OCI-LY7 (cell line): ENCODE results near the gene SCPEP1. TPM values are rescaled to one million over a fixed set of nuclear protein-coding genes. Genes with fewer than 3 reads are reported as not detected.

ENCODE experiments used
- BruUV-seq: library from RNA; stranded (reverse); fragments of 400-500 nt; replicated peaks from 2 replicates; lab custom pipeline; 2021; lab: Mats Ljungman, UMichigan
- CTCF ChIA-PET: fragments of 300-600 bp; sonication (Branson Sonifier 250); formaldehyde crosslinking; loops from one replicate; lab custom pipeline; 2022; ENCODE audit warnings: antibody characterized with exemption; ENCODE audit not compliant: unreplicated experiment; lab: Charles Lee
- POLR2A ChIA-PET: fragments of 300-600 bp; sonication (Branson Sonifier 250); formaldehyde crosslinking; loops from one replicate; lab custom pipeline; 2022; ENCODE audit warnings: antibody characterized with exemption; lab: Charles Lee
- DNase-seq: peaks from one replicate; pipeline ENCODE4 v3.0.0-alpha.2; 2015; ENCODE audit warnings: low spot score
- H2AFZ ChIP-seq: fragments of 200-600 bp; sonication (generic), shearing (Covaris generic); 2 replicates; pipeline ENCODE4 v1.6.1; 2014; ENCODE audit warnings: mild to moderate bottlenecking, antibody characterized with exemption, low read length, moderate library complexity
- H3K27ac ChIP-seq: fragments of 200-600 bp; sonication (generic); 2 replicates; pipeline ENCODE4 v1.5.1; 2014; ENCODE audit warnings: mixed run types, low read depth, mild to moderate bottlenecking, moderate library complexity, low read length, inconsistent platforms; ENCODE audit not compliant: poor library complexity, severe bottlenecking
- H3K36me3 ChIP-seq: fragments of 200-600 bp; sonication (generic); 2 replicates; pipeline ENCODE4 v1.6.1; 2014; ENCODE audit warnings: mild to moderate bottlenecking, antibody characterized with exemption, low read length, moderate library complexity, mixed read lengths; ENCODE audit not compliant: insufficient read depth
- H3K4me1 ChIP-seq: fragments of 200-600 bp; sonication (generic); 2 replicates; pipeline ENCODE4 v1.5.1; 2014; ENCODE audit warnings: mild to moderate bottlenecking, low read length; ENCODE audit not compliant: insufficient read depth, poor library complexity, severe bottlenecking
- H3K4me2 ChIP-seq: fragments of 200-600 bp; sonication (generic); 2 replicates; pipeline ENCODE4 v1.6.1; 2014; ENCODE audit warnings: mild to moderate bottlenecking, low read length
- H3K4me3 ChIP-seq: fragments of 200-600 bp; sonication (generic); 2 replicates; pipeline ENCODE4 v1.5.1; 2014; ENCODE audit warnings: mild to moderate bottlenecking, low read depth, low read length; ENCODE audit not compliant: poor library complexity, severe bottlenecking
- H3K79me2 ChIP-seq: fragments of 200-600 bp; sonication (generic); 2 replicates; pipeline ENCODE4 v1.6.1; 2016; ENCODE audit warnings: low read depth, mild to moderate bottlenecking, low read length, moderate library complexity, mixed read lengths; ENCODE audit not compliant: insufficient read depth
- H3K9me2 ChIP-seq: fragments of 200-600 bp; sonication (generic); 2 replicates; pipeline ENCODE4 v1.6.1; 2016; ENCODE audit warnings: mild to moderate bottlenecking, low read length, mixed read lengths; ENCODE audit not compliant: insufficient read depth
- H3K9me3 ChIP-seq: fragments of 200-600 bp; sonication (generic); 2 replicates; pipeline ENCODE4 v1.6.1; 2014; ENCODE audit warnings: mild to moderate bottlenecking, mixed run types, low read length, mixed read lengths
- H4K20me1 ChIP-seq: fragments of 200-600 bp; sonication (generic); 2 replicates; pipeline ENCODE4 v1.6.1; 2014; ENCODE audit warnings: mild to moderate bottlenecking, antibody characterized with exemption, low read length, moderate library complexity, mixed read lengths; ENCODE audit not compliant: insufficient read depth
- CTCF ChIP-seq: fragments of 200-600 bp; sonication (generic); conservative IDR thresholded peaks from 2 replicates; pipeline ENCODE4 v1.5.1; 2014; ENCODE audit warnings: mild to moderate bottlenecking, antibody characterized with exemption, low read length, moderate library complexity, mixed read lengths
- EZH2phosphoT487 ChIP-seq: fragments of 200-600 bp; sonication (generic); IDR thresholded peaks from 2 replicates; pipeline ENCODE4 v1.6.1; 2018; ENCODE audit warnings: low read depth, borderline replicate concordance, mild to moderate bottlenecking, mixed run types, antibody characterized with exemption, low read length, moderate library complexity, mixed read lengths
- intact Hi-C: fragments of 100-400 bp; cut with micrococcal nuclease; formaldehyde crosslinking; loops from one replicate; pipeline ENCODE4 v1.10.0; 2022; ENCODE audit not compliant: unreplicated experiment
- total RNA-seq, 2 experiments: library from RNA; depleted of rRNA in 1 of 2; stranded (reverse); fragments of >200 nt in 1 of 2; shearing (Covaris generic) in 1 of 2; gene quantifications; 2 replicates each; pipeline ENCODE4 v1.2.3, GENCODE V29; 2014 to 2022

SCPEP1 gene
- total RNA-seq, 2 experiments from 2014 or later = 43.0 to 48.2 TPM

DNA sequence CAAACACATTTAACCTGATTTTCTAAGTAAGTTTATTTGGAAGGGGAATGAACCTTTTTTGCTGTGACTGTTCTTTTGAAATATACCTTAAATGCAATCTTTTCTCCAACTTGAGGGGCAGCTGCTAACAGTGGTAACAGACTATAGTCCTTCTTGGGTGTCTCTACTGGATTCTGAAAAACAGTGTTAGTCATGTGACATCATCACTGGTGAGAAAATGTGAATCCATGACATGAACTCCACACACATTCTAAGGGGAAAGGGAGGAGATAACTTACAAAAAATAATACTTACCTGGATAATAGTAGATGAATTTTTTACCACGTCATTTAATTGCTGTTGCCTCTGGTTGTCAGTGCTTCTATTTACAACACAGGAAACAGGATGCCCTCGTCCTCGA, 28.3 kb upstream of the SCPEP1 start:
- TF ChIP-seq CTCF = no peak
- TF ChIP-seq EZH2phosphoT487 = no peak
- H3K27ac ChIP-seq = no peak overlapping the region
- H3K4me1 ChIP-seq = no peaks in the 10 kb centered on the region
- H4K20me1 ChIP-seq = no peaks in the 10 kb centered on the region; the same call in 1 of the 2 replicates
- no peak overlapping the region for H3K4me2 ChIP-seq
- H3K4me3 ChIP-seq = no peak overlapping the region
- H2AFZ ChIP-seq = no peak overlapping the region
- peaks cover 10% of the 10 kb centered on the region; the same call in 1 of the 2 replicates for H3K79me2 ChIP-seq
- peaks cover 82% of the 10 kb centered on the region for H3K36me3 ChIP-seq
- intact Hi-C loops = no loop called here
- CTCF ChIA-PET = no interaction called here
- BruUV-seq = no TSS peak
- no peak for DNase-seq
- no peaks in the 10 kb centered on the region for H3K9me2 ChIP-seq
- no peaks in the 10 kb centered on the region for H3K9me3 ChIP-seq
- POLR2A ChIA-PET = interaction anchor here (0.8 kb wide), 1 partner anchor 74 kb away, joined by 3 read pairs; no protein-coding TSS in a partner anchor

DNA sequence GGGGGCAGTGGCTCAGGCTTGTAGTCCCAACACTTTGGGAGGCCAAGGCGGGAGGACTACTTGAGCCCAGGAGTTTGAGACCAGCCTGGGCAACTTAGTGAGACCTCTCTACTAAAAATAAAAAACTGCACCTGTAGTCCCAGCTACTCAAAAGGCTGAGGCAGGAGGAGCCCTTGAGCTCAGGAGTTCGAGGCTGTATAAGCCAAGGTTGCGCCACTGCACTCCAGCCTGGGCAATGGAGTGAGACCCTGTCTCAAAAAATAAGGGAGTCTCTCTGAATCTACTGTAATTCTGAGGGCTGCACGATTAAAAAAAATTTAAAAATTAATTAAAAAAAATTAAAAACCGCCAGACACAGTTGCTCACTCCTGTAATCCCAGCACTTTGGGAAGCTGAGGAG, 20.9 kb upstream of the SCPEP1 start:
- intact Hi-C loops = no loop called here
- peaks cover 21% of the 10 kb centered on the region for H3K36me3 ChIP-seq
- TF ChIP-seq CTCF = no peak
- TF ChIP-seq EZH2phosphoT487 = no peak
- ChIA-PET POLR2A (interaction anchor here (1.0 kb wide), 1 partner anchor 64 kb away, joined by 5 read pairs; no protein-coding TSS in a partner anchor), CTCF (no interaction called here)
- H3K9me2 ChIP-seq = no peaks in the 10 kb centered on the region
- H3K27ac ChIP-seq = no peak overlapping the region
- no peak overlapping the region for H3K4me2 ChIP-seq
- no peaks in the 10 kb centered on the region; the same call in 1 of the 2 replicates for H4K20me1 ChIP-seq
- no peaks in the 10 kb centered on the region for H3K9me3 ChIP-seq
- peaks cover 28% of the 10 kb centered on the region for H3K4me1 ChIP-seq
- no TSS peak for BruUV-seq
- no peak overlapping the region for H3K4me3 ChIP-seq
- H3K79me2 ChIP-seq = peaks cover 57% of the 10 kb centered on the region; the same call in 1 of the 2 replicates
- DNase-seq = no peak
- H2AFZ ChIP-seq = no peak overlapping the region
